ENCODE results near the gene NIPSNAP3A.

DNA sequence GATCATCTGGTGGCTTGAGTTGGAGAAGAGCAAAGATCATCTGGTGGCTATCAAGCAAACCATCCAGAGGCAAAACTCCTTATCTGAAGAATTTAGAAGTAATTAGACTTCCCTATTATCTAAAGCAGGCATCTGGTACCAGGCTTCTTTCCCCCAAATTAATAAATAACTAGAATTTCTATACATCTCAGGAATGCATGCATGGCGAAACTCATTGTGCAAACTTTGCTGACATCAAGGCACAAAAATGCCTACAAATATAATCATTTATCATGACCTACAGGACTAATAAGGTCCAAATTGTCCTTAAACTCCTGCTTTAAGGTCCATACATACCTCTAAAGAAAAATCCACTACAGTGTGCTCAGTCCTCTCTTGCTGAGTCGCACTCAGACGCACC, 47.2 kb upstream of the NIPSNAP3A start:
- TF ChIP-seq, protein P1, sequence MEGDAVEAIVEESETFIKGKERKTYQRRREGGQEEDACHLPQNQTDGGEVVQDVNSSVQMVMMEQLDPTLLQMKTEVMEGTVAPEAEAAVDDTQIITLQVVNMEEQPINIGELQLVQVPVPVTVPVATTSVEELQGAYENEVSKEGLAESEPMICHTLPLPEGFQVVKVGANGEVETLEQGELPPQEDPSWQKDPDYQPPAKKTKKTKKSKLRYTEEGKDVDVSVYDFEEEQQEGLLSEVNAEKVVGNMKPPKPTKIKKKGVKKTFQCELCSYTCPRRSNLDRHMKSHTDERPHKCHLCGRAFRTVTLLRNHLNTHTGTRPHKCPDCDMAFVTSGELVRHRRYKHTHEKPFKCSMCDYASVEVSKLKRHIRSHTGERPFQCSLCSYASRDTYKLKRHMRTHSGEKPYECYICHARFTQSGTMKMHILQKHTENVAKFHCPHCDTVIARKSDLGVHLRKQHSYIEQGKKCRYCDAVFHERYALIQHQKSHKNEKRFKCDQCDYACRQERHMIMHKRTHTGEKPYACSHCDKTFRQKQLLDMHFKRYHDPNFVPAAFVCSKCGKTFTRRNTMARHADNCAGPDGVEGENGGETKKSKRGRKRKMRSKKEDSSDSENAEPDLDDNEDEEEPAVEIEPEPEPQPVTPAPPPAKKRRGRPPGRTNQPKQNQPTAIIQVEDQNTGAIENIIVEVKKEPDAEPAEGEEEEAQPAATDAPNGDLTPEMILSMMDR (IDR thresholded peaks at IDR 0.05): no peak
- no peak for TF ChIP-seq EP300 (IDR thresholded peaks at IDR 0.05)
- TF ChIP-seq POLR2AphosphoS5 (IDR thresholded peaks at IDR 0.05): no peak
- TF ChIP-seq POLR2A (IDR thresholded peaks at IDR 0.05; ENCODE audit: low read depth): no peak

Measured in esophagus muscularis mucosa (tissue), 4 donors.